GM12864 (cell line): ENCODE results near the gene ZNF701.
A peak's percentile ranks its signal among the peaks of the same experiment; 100 is the strongest.
"Not testable (repeated sequence)": the region's sequence is repeated elsewhere in the genome, so short reads cannot be mapped to it uniquely, and the experiment has no call there.

ENCODE experiments used
- DNase-seq: peaks from one replicate; pipeline ENCODE4 v3.0.0-alpha.2; 2011; ENCODE audit warnings: low read depth
- H3K4me3 ChIP-seq: 2 replicates; pipeline ENCODE4 v1.5.1; 2011; ENCODE audit warnings: mild to moderate bottlenecking, low read depth, low read length, control low read depth
- CTCF ChIP-seq: IDR thresholded peaks from 2 replicates; pipeline ENCODE4 v1.5.1; 2011; ENCODE audit warnings: low read depth, mild to moderate bottlenecking, moderate library complexity, low read length, control low read depth, inconsistent platforms; ENCODE audit errors: missing control alignments

The ZNF701 gene

GRCh38 chr19:52554216-52554971 lies 15.7 kb upstream of the ZNF701 start:
- no peak overlapping the region for H3K4me3 ChIP-seq
- TF ChIP-seq CTCF: no peak
- no peak for DNase-seq

DNA sequence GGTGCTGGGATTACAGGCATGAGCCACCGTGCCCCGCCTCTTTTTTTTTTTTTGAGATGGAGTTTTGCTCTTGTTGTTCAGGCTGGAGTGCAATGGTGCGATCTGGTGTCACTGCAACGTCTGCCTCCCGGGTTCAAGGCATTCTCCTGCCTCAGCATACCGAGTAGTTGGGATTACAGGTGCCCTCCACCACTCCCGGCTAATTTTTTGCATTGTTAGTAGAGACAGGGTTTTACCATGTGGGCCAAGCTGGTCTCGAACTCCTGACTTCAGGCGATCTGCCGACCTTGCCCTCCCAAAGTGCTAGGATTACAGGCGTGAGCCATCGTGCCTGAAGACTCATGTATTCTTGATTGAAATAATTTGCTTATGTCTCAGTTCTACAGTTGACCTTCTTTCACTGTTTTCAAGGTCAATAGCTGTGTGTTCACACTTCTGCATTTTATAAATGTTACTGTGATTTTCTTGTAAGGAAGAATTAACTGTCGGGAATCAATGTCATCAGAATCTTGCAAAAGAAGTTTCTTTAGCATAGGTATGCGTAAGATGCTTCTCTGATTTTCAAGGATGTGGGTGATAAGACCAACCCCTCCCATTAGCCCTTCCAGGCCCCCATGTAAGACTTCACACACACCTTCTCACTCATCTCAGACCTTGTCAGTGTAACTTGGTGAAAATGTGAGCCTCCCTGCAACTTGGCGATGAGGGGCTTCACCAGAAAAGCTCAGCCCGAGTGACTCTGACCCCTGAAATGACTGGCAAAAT lies 12.7 kb upstream of the ZNF701 start:
- no peak for DNase-seq
- no peak overlapping the region for H3K4me3 ChIP-seq
- no peak for TF ChIP-seq CTCF

DNA sequence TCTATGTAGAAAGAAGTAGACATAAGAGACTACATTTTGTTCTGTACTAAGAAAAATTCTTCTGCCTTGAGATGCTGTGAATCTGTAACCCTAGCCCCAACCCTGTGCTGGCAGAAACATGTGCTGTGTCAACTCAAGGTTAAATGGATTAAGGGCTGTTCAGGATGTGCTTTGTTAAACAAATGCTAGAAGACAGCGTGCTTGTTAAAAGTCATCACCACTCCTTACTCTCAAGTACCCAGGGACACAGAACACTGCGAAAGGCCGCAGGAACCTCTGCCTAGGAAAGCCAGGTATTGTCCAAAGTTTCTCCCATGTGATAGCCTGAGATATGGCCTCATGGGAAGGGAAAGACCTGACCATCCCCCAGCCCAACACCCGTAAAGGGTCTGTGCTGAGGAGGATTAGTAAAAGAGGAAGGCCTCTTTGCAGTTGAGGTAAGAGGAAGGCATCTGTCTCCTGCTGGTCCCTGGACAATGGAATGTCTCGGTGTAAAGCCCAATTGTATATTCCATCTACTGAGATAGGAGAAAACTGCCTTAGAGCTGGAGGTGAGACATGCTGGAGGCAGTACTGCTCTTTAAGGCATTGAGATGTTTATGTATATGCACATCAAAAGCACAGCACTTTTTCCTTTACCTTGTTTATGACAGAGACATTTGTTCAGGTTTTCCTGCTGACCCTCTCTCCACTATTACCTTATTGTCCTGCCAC lies 11.2 kb upstream of the ZNF701 start:
- H3K4me3 ChIP-seq, DNase-seq: not testable (repeated sequence)

GRCh38 chr19:52561611-52562010 lies 8.5 kb upstream of the ZNF701 start:
- not testable (repeated sequence) for H3K4me3 ChIP-seq

DNA sequence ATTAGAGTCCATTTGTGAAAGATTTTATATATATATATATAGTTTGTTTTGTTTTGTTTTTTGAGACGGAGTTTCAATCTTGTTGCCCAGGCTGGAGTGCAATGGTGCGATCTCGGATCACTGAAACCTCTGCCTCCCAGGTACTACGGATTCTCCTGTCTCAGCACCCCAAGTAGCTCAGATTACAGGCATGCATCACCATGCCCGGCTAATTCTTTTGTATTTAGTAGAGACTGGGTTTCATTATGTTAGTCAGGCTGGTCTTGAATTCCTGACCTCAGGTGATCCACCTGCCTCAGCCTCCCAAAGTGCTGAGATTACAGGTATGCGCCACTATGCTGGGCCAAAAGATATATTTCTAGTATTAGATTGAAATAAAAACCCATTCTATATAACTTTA lies 4.0 kb upstream of the ZNF701 start:
- TF ChIP-seq CTCF: no peak
- no peak overlapping the region for H3K4me3 ChIP-seq
- no peak for DNase-seq

More at GRCh38 chr19:52561611-52562010, 8.5 kb upstream of the ZNF701 start:
- DNase-seq: not testable (repeated sequence)

DNA sequence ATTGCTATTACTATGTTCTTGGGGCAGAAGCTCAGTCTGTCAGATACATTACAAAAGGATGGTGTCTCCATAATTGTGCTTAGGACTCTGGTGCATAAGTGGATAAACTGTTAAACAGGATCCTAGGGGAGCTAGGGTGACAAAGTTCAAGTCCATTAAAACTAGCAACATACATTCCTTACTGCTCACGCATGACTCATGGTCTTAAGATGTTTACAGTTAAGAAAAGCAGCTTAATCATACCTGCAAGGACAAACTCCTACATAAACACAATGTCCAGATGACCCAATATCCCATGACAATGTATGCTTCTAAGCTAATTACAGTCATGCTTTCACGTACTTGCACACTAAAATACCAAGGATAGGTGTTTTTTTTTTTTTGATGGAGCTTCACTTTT lies 3.5 kb upstream of the ZNF701 start:
- no peak for DNase-seq
- TF ChIP-seq CTCF: no peak
- H3K4me3 ChIP-seq: no peak overlapping the region

DNA sequence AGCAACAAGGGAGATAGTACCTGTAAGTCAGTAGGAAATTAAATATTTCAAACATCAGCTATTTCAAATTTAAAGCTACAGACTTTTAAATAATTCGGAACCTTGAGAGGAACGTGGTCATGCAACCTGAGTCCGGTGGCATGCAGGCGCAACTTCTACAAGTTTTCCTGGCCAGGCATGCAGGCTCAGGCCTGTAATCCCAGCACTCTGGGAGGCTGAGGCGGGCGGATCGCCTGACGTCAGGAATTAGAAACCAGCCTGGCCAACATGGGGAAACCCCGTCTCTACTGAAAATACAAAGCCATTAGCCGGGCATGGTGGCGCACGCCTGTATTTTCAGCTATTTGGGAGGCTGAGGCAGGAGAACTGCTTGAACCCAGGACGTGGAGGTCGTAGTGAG lies 2.2 kb upstream of the ZNF701 start:
- TF ChIP-seq CTCF: no peak
- H3K4me3 ChIP-seq: no peak overlapping the region
- DNase-seq: no peak

DNA sequence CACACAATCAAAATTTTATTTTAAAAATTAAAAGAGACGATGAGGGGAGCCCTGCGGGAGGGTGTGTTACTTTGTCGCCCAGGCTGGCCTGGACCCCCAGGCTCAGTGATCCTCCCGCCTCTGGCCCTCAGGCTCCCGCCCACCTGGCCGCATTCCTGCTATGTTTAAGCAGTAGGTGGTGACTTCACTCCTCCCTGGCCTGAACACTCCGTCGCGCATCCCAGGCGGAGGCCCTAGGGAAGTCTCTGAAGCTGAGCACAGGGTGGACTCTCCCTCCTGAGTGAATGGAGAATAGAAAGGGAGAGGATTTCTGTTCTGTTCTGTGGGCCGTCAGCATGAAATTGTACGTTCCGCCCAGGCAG lies 468 bp upstream of the ZNF701 start:
- not testable (repeated sequence) for DNase-seq
- peak overlapping the region; percentile 76 for H3K4me3 ChIP-seq
